22Rv1 (cell line): Measurements from ENCODE around the gene LRRC8D.

Experiments used
- ZFX ChIP-seq: fragments of 450-650 bp; IDR thresholded peaks from 2 replicates; pipeline ENCODE4 v1.6.1; 2017; ENCODE audit warnings: antibody characterized with exemption, borderline replicate concordance
- TF ChIP-seq, protein P1 (sequence below): fragments of 450-650 bp; IDR thresholded peaks from 2 replicates; pipeline ENCODE4 v1.5.1; 2017; ENCODE audit warnings: mild to moderate bottlenecking

DNA sequence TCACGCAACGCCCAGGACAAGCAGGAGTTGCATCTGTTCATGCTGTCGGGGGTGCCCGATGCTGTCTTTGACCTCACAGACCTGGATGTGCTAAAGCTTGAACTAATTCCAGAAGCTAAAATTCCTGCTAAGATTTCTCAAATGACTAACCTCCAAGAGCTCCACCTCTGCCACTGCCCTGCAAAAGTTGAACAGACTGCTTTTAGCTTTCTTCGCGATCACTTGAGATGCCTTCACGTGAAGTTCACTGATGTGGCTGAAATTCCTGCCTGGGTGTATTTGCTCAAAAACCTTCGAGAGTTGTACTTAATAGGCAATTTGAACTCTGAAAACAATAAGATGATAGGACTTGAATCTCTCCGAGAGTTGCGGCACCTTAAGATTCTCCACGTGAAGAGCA is 113.6 kb downstream of the LRRC8D start:
- TF ChIP-seq, protein P1, sequence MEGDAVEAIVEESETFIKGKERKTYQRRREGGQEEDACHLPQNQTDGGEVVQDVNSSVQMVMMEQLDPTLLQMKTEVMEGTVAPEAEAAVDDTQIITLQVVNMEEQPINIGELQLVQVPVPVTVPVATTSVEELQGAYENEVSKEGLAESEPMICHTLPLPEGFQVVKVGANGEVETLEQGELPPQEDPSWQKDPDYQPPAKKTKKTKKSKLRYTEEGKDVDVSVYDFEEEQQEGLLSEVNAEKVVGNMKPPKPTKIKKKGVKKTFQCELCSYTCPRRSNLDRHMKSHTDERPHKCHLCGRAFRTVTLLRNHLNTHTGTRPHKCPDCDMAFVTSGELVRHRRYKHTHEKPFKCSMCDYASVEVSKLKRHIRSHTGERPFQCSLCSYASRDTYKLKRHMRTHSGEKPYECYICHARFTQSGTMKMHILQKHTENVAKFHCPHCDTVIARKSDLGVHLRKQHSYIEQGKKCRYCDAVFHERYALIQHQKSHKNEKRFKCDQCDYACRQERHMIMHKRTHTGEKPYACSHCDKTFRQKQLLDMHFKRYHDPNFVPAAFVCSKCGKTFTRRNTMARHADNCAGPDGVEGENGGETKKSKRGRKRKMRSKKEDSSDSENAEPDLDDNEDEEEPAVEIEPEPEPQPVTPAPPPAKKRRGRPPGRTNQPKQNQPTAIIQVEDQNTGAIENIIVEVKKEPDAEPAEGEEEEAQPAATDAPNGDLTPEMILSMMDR = no peak
- no peak for TF ChIP-seq ZFX
